HG02973 (cell line): ENCODE measurements around the gene OR2T10.
"Not testable (repeated sequence)": the region's sequence is repeated elsewhere in the genome, so short reads cannot be mapped to it uniquely, and the experiment has no call there.

Experiments used
- ATAC-seq: cut with Tn5 transposase; IDR thresholded peaks from one replicate; pipeline ENCODE4 v1.9.1; 2021; ENCODE audit warnings: moderate library complexity; ENCODE audit not compliant: unreplicated experiment

Gene OR2T10

GRCh38 chr1:248599396-248599795 is 1.9 kb upstream of the OR2T10 start:
- ATAC-seq, result no peak

- ATAC-seq, result no peak
Measured at GRCh38 chr1:248596615-248597014, 885 bp downstream of the OR2T10 start.

GRCh38 chr1:248593226-248593625 is 4.3 kb downstream of the OR2T10 start:
- no peak for ATAC-seq

- ATAC-seq, result no peak
Measured at GRCh38 chr1:248592655-248593054, 4.8 kb downstream of the OR2T10 start.

GRCh38 chr1:248590055-248590454 is 7.4 kb downstream of the OR2T10 start:
- no peak for ATAC-seq

- ATAC-seq, result no peak
Measured at GRCh38 chr1:248589334-248589733, 8.2 kb downstream of the OR2T10 start.

GRCh38 chr1:248585266-248585665 is 12.2 kb downstream of the OR2T10 start:
- ATAC-seq, result no peak

- no peak for ATAC-seq
Measured at GRCh38 chr1:248576260-248576980, 21.1 kb downstream of the OR2T10 start.

GRCh38 chr1:248574657-248575056 is 22.8 kb downstream of the OR2T10 start, which contains the start of gene OR2T34:
OR2T34 (minus strand) TSS chr1:248574757; CDS start chr1:248574757, 0 bp downstream.
- not testable (repeated sequence) for ATAC-seq

- not testable (repeated sequence) for ATAC-seq
Measured at GRCh38 chr1:248573856-248574255, 23.6 kb downstream of the OR2T10 start.

- ATAC-seq, result not testable (repeated sequence)
Measured at GRCh38 chr1:248572049-248572448, 25.5 kb downstream of the OR2T10 start.

GRCh38 chr1:248570811-248571210 is 26.7 kb downstream of the OR2T10 start:
- ATAC-seq, result not testable (repeated sequence)

GRCh38 chr1:248569049-248569448 is 28.5 kb downstream of the OR2T10 start:
- not testable (repeated sequence) for ATAC-seq

- peak; percentile 36 for ATAC-seq
Measured at GRCh38 chr1:248565530-248566373, 31.7 kb downstream of the OR2T10 start.

- ATAC-seq, result not testable (repeated sequence)
Measured at GRCh38 chr1:248562672-248563071, 34.8 kb downstream of the OR2T10 start, which contains the start of gene OR2T29. OR2T29 (minus strand) TSS chr1:248562772; CDS start chr1:248559491, 3,281 bp downstream.

GRCh38 chr1:248551027-248551426 is 46.5 kb downstream of the OR2T10 start:
- not testable (repeated sequence) for ATAC-seq

- ATAC-seq, result not testable (repeated sequence)
Measured at GRCh38 chr1:248547383-248547782, 50.1 kb downstream of the OR2T10 start.
